Measurements from ENCODE around the gene ABLIM1.
A peak's percentile ranks its signal among the peaks of the same experiment; 100 is the strongest.

ABLIM1 gene

DNA sequence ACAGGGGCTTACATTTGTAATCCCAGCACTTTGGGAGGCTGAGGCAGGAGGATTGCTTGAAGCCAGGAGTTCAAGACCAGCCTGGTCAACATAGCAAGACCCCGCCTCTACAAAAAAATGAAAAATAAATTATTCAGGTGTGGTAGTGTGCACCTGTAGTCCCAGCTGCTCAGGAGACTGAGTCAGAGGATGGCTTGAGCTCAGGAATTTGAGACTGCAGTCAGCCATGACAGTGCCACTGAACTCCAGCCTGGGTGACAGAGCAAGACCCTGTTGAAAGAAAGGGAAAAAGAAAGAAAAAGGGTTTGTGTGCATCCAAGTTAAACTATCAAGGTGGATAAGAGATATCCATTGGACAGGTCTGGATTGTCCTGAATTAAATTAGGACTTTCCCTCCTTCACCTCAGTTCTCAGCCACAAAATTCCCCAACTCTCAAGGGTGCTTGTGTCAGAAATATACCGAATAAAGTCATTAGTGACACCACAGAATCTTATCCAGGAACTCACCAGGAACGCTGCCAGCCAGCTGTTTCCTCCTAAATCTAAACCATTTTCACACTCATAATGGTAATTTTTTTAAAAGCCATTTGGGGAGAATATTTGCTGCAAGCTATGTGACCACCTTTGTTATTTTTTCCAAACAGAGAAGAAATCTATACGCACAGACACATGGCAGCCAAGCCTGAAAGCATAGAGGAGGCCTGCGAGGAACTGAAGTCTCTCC lies 265.8 kb downstream of the ABLIM1 start:
- H3K27ac ChIP-seq (ENCODE audit: poor library complexity, severe bottlenecking), result peak overlapping the region; percentile 76
- TF ChIP-seq, protein P1, sequence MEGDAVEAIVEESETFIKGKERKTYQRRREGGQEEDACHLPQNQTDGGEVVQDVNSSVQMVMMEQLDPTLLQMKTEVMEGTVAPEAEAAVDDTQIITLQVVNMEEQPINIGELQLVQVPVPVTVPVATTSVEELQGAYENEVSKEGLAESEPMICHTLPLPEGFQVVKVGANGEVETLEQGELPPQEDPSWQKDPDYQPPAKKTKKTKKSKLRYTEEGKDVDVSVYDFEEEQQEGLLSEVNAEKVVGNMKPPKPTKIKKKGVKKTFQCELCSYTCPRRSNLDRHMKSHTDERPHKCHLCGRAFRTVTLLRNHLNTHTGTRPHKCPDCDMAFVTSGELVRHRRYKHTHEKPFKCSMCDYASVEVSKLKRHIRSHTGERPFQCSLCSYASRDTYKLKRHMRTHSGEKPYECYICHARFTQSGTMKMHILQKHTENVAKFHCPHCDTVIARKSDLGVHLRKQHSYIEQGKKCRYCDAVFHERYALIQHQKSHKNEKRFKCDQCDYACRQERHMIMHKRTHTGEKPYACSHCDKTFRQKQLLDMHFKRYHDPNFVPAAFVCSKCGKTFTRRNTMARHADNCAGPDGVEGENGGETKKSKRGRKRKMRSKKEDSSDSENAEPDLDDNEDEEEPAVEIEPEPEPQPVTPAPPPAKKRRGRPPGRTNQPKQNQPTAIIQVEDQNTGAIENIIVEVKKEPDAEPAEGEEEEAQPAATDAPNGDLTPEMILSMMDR (IDR thresholded peaks at IDR 0.05; ENCODE audit: poor library complexity, severe bottlenecking), result no peak
- ATAC-seq (ENCODE audit: low read depth) (no peak), DNase-seq (ENCODE audit: low spot score) (no peak)
- peaks cover 42% of the 10 kb centered on the region for H3K4me1 ChIP-seq (ENCODE audit: insufficient read depth, poor library complexity, severe bottlenecking)
- H3K27me3 ChIP-seq (ENCODE audit: insufficient read depth, poor library complexity, severe bottlenecking), result no peaks in the 10 kb centered on the region
- H3K9me3 ChIP-seq (ENCODE audit: severe bottlenecking), result no peaks in the 10 kb centered on the region
- no peak overlapping the region for H3K4me3 ChIP-seq (ENCODE audit: severe bottlenecking)
- H3K36me3 ChIP-seq (ENCODE audit: low read depth), result no peaks in the 10 kb centered on the region

DNA sequence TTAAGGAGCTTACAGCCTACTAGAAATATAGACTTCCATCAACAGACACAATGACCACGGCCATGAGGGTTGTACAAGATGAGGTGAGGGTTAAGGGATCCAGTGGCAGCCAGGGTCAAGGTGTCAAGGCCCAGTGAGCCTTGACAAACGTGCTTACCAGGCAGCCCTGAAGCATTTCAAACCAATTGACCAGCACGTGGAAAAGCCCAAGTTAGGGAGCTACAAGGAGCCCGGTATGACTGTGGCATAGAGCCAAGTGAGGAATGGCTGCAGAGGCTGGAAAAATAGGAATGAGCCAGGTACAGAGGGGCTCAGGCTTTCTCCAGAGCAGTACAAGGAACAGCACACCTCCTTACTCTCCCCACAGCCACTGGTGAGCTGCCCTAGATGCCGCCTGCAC lies 266.5 kb downstream of the ABLIM1 start:
- Histone ChIP-seq H3K27ac (ENCODE audit: poor library complexity, severe bottlenecking) (peak overlapping the region; percentile 76), H3K27me3 (ENCODE audit: insufficient read depth, poor library complexity, severe bottlenecking) (no peaks in the 10 kb centered on the region), H3K4me1 (ENCODE audit: insufficient read depth, poor library complexity, severe bottlenecking) (peaks cover 42% of the 10 kb centered on the region), H3K9me3 (ENCODE audit: severe bottlenecking) (no peaks in the 10 kb centered on the region), H3K4me3 (ENCODE audit: severe bottlenecking) (no peak overlapping the region), H3K36me3 (ENCODE audit: low read depth) (no peaks in the 10 kb centered on the region)
- TF ChIP-seq, protein P1 (IDR thresholded peaks at IDR 0.05; ENCODE audit: poor library complexity, severe bottlenecking), result no peak
- ATAC-seq (ENCODE audit: low read depth) (no peak), DNase-seq (ENCODE audit: low spot score) (no peak)

DNA sequence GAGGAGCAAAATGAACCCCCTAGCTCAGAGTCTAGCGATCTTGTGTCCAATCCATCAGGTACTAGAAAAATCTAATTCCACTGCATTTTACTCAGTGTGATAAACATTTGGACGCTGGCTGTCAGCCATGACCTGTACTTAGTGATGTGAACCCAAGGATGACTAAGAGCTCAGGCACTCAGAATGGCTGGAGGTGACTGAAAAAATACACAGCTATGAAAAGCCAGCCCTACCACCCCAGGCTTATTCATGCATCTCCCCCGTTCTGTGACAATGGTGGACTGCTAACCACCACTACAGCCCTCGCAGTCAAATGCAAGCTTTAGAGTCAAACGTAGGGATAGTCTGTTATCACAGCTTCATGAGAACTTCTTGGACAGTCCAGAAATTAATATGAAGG lies 268.6 kb downstream of the ABLIM1 start:
- TF ChIP-seq, protein P1 (IDR thresholded peaks at IDR 0.05; ENCODE audit: poor library complexity, severe bottlenecking), result no peak
- DNase-seq (ENCODE audit: low spot score) (no peak), ATAC-seq (ENCODE audit: low read depth) (peak; percentile 64)
- Histone ChIP-seq H3K27ac (ENCODE audit: poor library complexity, severe bottlenecking) (peak overlapping the region; percentile 76), H3K4me1 (ENCODE audit: insufficient read depth, poor library complexity, severe bottlenecking) (peaks cover 42% of the 10 kb centered on the region), H3K36me3 (ENCODE audit: low read depth) (no peaks in the 10 kb centered on the region), H3K9me3 (ENCODE audit: severe bottlenecking) (no peaks in the 10 kb centered on the region), H3K27me3 (ENCODE audit: insufficient read depth, poor library complexity, severe bottlenecking) (no peaks in the 10 kb centered on the region), H3K4me3 (ENCODE audit: severe bottlenecking) (no peak overlapping the region)

DNA sequence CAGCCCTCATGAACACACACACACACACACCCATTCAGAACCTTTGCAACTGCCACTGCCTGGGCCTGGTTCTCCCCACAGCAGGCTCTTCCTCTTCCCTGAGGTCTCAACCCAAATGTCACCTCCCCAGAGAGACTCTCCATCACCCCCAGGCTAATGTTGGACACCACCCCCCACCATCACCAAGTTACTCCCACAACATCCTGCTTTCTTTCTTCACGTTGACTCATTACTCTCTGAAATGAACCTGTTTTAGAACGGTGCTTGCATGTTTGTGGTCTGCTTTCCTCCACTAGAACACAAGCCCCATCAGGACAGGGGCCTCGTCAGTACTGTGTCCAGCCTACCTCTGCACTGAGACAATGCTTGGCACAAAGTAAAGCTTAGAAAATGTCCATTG lies 269.8 kb downstream of the ABLIM1 start:
- H3K4me3 ChIP-seq (ENCODE audit: severe bottlenecking), result no peak overlapping the region
- ATAC-seq (ENCODE audit: low read depth), result 0 out of 3 replicates have a peak, but pooled peaks have one; percentile 13
- H3K27me3 ChIP-seq (ENCODE audit: insufficient read depth, poor library complexity, severe bottlenecking), result no peaks in the 10 kb centered on the region
- DNase-seq (ENCODE audit: low spot score), result no peak
- H3K27ac ChIP-seq (ENCODE audit: poor library complexity, severe bottlenecking), result peak overlapping the region; percentile 76
- H3K4me1 ChIP-seq (ENCODE audit: insufficient read depth, poor library complexity, severe bottlenecking), result peaks cover 38% of the 10 kb centered on the region
- TF ChIP-seq, protein P1 (IDR thresholded peaks at IDR 0.05; ENCODE audit: poor library complexity, severe bottlenecking), result no peak
- H3K36me3 ChIP-seq (ENCODE audit: low read depth), result no peaks in the 10 kb centered on the region
- H3K9me3 ChIP-seq (ENCODE audit: severe bottlenecking), result no peaks in the 10 kb centered on the region

DNA sequence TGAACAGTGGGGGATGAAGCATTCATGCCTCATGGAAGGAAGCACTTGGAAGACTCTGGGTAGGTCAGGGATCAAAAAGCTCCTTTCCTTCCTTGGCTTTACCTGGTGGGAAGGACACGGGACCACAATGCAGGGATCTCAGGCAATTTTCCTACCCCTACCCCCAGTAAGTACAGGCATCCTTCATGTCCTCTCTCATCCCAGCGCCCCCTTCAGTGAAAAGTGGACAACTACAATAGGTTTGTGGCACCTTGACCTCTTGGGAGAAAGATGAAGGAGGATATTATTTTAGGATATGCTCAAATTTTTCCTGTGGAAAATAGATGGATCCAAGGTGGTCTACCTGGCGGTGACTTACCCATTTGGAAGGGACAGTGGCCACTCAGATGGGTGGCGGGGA lies 270.3 kb downstream of the ABLIM1 start:
- Histone ChIP-seq H3K4me1 (ENCODE audit: insufficient read depth, poor library complexity, severe bottlenecking) (peaks cover 38% of the 10 kb centered on the region), H3K36me3 (ENCODE audit: low read depth) (no peaks in the 10 kb centered on the region), H3K4me3 (ENCODE audit: severe bottlenecking) (no peak overlapping the region), H3K27me3 (ENCODE audit: insufficient read depth, poor library complexity, severe bottlenecking) (no peaks in the 10 kb centered on the region), H3K9me3 (ENCODE audit: severe bottlenecking) (no peaks in the 10 kb centered on the region), H3K27ac (ENCODE audit: poor library complexity, severe bottlenecking) (peak overlapping the region; percentile 76)
- TF ChIP-seq, protein P1 (IDR thresholded peaks at IDR 0.05; ENCODE audit: poor library complexity, severe bottlenecking), result no peak
- ATAC-seq (ENCODE audit: low read depth), result no peak
- no peak for DNase-seq (ENCODE audit: low spot score)

Data from RWPE2 (cell line).